NT2/D1 (cell line): ENCODE results near the gene SSH2.

Experiments used
- SUZ12 ChIP-seq: IDR thresholded peaks from 2 replicates; pipeline ENCODE4 v1.6.1; 2011; ENCODE audit not compliant: insufficient read length, insufficient read depth; ENCODE audit errors: extremely low read depth
- YY1 ChIP-seq: IDR thresholded peaks from 2 replicates; pipeline ENCODE4 v1.6.1; 2011; ENCODE audit not compliant: insufficient read length, insufficient read depth
- ZNF274 ChIP-seq: IDR thresholded peaks from 2 replicates; pipeline ENCODE4 v1.6.1; 2011; ENCODE audit warnings: mild to moderate bottlenecking, low read depth, low read length

DNA sequence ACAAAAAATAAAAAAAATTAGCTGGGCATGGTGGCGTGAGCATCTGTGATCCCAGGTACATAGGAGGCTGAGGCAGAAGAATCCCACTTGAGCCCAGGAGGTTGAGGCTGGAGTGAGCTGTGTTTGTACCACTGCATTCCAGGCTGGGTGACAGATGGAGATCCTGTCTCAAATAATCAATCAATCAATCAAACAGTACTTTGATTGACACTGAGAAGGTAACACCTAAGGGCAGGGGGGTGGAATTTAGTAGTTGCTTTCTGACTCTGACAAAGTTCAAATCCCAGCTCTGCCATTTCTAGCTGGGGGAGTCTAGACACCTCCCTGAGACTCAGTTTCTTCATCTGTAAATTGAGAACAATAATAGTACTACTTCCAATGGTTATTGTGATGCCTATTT, 12.0 kb downstream of the SSH2 start:
- TF ChIP-seq YY1 (no peak), ZNF274 (no peak), SUZ12 (no peak)
